ENCODE data around the gene VCL. TPM values are rescaled to one million over a fixed set of nuclear protein-coding genes. Genes with fewer than 3 reads are reported as not detected.

VCL gene
- total RNA-seq, 1 experiment from 2014 or later, result 106 TPM

DNA sequence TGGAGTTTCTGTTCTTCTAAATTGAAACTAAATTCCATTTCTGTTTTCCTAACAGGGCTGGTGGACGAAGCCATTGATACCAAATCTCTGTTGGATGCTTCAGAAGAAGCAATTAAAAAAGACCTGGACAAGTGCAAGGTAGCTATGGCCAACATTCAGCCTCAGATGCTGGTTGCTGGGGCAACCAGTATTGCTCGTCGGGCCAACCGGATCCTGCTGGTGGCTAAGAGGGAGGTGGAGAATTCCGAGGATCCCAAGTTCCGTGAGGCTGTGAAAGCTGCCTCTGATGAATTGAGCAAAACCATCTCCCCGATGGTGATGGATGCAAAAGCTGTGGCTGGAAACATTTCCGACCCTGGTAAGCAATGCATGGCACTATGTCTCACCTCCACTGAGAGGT lies 107.1 kb downstream of the VCL start (continued):
- TF ChIP-seq POLR2AphosphoS5 (IDR thresholded peaks at IDR 0.05; ENCODE audit: low read depth, low read length) (no peak), SRF (IDR thresholded peaks at IDR 0.05; ENCODE audit: low read depth) (no peak), SP1 (IDR thresholded peaks at IDR 0.05; ENCODE audit: low read depth) (no peak), RAD21 (IDR thresholded peaks at IDR 0.05; ENCODE audit: low read depth) (no peak), FOSL1 (IDR thresholded peaks at IDR 0.05; ENCODE audit: low read depth) (no peak), YY1 (IDR thresholded peaks at IDR 0.05; ENCODE audit: extremely low read depth, insufficient replicate concordance, low read depth, low read length) (no peak)

DNA sequence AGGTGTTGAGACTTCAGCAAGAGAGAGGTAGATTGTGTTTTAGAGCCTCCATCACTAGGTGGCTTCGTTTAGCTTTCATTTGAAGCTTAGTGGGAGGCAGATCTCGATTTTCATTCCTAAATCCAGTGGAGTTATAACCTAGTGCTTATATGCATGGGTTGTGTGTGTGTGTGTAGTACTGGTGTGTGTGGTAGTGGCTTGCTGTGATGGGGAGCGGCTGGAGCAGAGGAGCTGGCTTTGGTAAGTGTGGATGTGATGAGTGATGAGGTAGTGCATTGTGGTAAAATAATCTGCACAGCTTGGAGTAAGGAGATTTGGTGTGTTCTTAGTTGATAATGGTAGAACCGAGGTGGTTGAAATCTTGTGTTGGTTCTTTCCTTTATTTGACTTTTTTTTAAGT lies 109.5 kb downstream of the VCL start:
- ATAC-seq, result no peak
- H3K9me3 ChIP-seq (ENCODE audit: control insufficient read depth in 1 of 2, insufficient read depth in 1 of 2, low read depth in 1 of 2, low read length in 2 of 2), result no peaks in the 10 kb centered on the region
- no peaks in the 10 kb centered on the region for H3K9me2 ChIP-seq (ENCODE audit: insufficient read depth)
- no peak for DNase-seq (ENCODE audit: low read depth, low spot score)
- intact Hi-C loops (cut with micrococcal nuclease), result no loop called here
- TF ChIP-seq JUND (IDR thresholded peaks at IDR 0.05), result no peak
- TF ChIP-seq RAD21 (IDR thresholded peaks at IDR 0.05; ENCODE audit: low read depth), result 0 out of 2 replicates have a peak, but pooled peaks have one; percentile 5
- CTCF ChIA-PET, result no interaction called here
- no peak overlapping the region for H3K4me2 ChIP-seq (ENCODE audit: low read length)
- H3K27me3 ChIP-seq (ENCODE audit: insufficient read depth, low read length), result no peaks in the 10 kb centered on the region
- RAD21 ChIA-PET (ENCODE audit: low non-redundant PET in 1 of 2, low total read pairs in 2 of 2, uncharacterized antibody in 2 of 2, unreplicated experiment in 2 of 2), result interaction anchor here in 1 of 2 experiments (0.6 kb wide), 1 partner anchor 131 kb away, joined by 3 read pairs; no protein-coding TSS in a partner anchor
- no TSS peak for BruUV-seq (replicated peaks)
- H3K36me3 ChIP-seq (ENCODE audit: control insufficient read depth in 1 of 2, insufficient read depth in 2 of 2, low read length in 2 of 2), result peaks cover 44 to 77% of the 10 kb centered on the region in 2 experiments
- peaks cover 24% of the 10 kb centered on the region; the same call in 1 of the 2 replicates for H3K79me2 ChIP-seq (ENCODE audit: insufficient read depth, low read length)
- no peak overlapping the region for H3K9ac ChIP-seq (ENCODE audit: low read length)
- no peaks in the 10 kb centered on the region for H3K4me1 ChIP-seq (ENCODE audit: control insufficient read depth in 1 of 2, insufficient read depth in 2 of 2, low read length in 2 of 2)
- no peak overlapping the region for H2AFZ ChIP-seq (ENCODE audit: low read depth, low read length, poor library complexity, severe bottlenecking)
- H3K27ac ChIP-seq (ENCODE audit: low read depth, low read length), result no peak overlapping the region
- no peak overlapping the region for H3K4me3 ChIP-seq (replicated peaks in 1 of 2; ENCODE audit: low read depth in 1 of 2, low read length in 2 of 2)
- POLR2A ChIA-PET, result no interaction called here
- H4K20me1 ChIP-seq (ENCODE audit: insufficient read depth), result peaks cover 6% of the 10 kb centered on the region; the same call in 1 of the 2 replicates

DNA sequence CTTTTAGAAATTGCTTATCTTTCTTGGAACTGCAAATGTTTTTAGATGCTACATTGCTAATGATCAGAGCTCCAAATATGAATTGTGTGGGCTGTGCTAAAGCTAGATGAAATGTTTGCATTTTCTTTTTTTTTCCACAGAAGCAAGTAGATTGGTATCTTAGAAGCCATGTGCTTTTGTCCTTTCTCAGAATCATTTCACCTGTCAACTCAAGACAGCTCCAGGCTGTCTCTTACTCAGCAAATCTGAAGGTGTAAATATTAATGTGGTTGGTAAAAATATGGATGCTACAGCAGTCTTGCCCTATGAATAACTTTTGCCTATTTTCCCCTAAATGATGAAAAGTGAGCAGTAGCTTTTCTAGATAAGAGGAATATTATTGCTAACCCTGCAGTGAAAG lies 111.5 kb downstream of the VCL start:
- Histone ChIP-seq H3K9ac (ENCODE audit: low read length) (no peak overlapping the region), H3K9me2 (ENCODE audit: insufficient read depth) (no peaks in the 10 kb centered on the region), H3K36me3 (ENCODE audit: control insufficient read depth in 1 of 2, insufficient read depth in 2 of 2, low read length in 2 of 2) (peaks cover 59 to 88% of the 10 kb centered on the region in 2 experiments), H3K4me1 (ENCODE audit: control insufficient read depth in 1 of 2, insufficient read depth in 2 of 2, low read length in 2 of 2) (no peaks in the 10 kb centered on the region), H3K9me3 (ENCODE audit: control insufficient read depth in 1 of 2, insufficient read depth in 1 of 2, low read depth in 1 of 2, low read length in 2 of 2) (no peaks in the 10 kb centered on the region), H2AFZ (ENCODE audit: low read depth, low read length, poor library complexity, severe bottlenecking) (no peak overlapping the region), H3K4me3 (replicated peaks in 1 of 2; ENCODE audit: low read depth in 1 of 2, low read length in 2 of 2) (no peak overlapping the region), H3K79me2 (ENCODE audit: insufficient read depth, low read length) (peaks cover 24% of the 10 kb centered on the region; the same call in 1 of the 2 replicates), H4K20me1 (ENCODE audit: insufficient read depth) (no peaks in the 10 kb centered on the region), H3K27me3 (ENCODE audit: insufficient read depth, low read length) (no peaks in the 10 kb centered on the region), H3K27ac (ENCODE audit: low read depth, low read length) (no peak overlapping the region), H3K4me2 (ENCODE audit: low read length) (no peak overlapping the region)
- ChIA-PET POLR2A (no interaction called here), RAD21 (ENCODE audit: low non-redundant PET in 1 of 2, low total read pairs in 2 of 2, uncharacterized antibody in 2 of 2, unreplicated experiment in 2 of 2) (no interaction called here), CTCF (interaction anchor here (1.2 kb wide), 2 partner anchors 28 to 222 kb away, joined by 3 to 5 read pairs; no protein-coding TSS in a partner anchor)
- BruUV-seq (replicated peaks), result TSS peak; percentile 18
- DNase-seq (ENCODE audit: low read depth, low spot score), result no peak
- intact Hi-C loops (cut with micrococcal nuclease), result no loop called here
- ATAC-seq, result no peak
- no peak for TF ChIP-seq EZH2 (IDR thresholded peaks at IDR 0.05)
- no peak for TF ChIP-seq CEBPB (IDR thresholded peaks at IDR 0.05; ENCODE audit: low read depth)
- TF ChIP-seq, protein P1, sequence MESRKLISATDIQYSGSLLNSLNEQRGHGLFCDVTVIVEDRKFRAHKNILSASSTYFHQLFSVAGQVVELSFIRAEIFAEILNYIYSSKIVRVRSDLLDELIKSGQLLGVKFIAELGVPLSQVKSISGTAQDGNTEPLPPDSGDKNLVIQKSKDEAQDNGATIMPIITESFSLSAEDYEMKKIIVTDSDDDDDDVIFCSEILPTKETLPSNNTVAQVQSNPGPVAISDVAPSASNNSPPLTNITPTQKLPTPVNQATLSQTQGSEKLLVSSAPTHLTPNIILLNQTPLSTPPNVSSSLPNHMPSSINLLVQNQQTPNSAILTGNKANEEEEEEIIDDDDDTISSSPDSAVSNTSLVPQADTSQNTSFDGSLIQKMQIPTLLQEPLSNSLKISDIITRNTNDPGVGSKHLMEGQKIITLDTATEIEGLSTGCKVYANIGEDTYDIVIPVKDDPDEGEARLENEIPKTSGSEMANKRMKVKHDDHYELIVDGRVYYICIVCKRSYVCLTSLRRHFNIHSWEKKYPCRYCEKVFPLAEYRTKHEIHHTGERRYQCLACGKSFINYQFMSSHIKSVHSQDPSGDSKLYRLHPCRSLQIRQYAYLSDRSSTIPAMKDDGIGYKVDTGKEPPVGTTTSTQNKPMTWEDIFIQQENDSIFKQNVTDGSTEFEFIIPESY (IDR thresholded peaks at IDR 0.05; ENCODE audit: extremely low read depth, insufficient replicate concordance, low read length), result no peak
- TF ChIP-seq YY1 (IDR thresholded peaks at IDR 0.05; ENCODE audit: extremely low read depth, insufficient replicate concordance, low read depth, low read length), result no peak
- no peak for TF ChIP-seq CBX3 (IDR thresholded peaks at IDR 0.05; ENCODE audit: low read depth)
- TF ChIP-seq ZNF274 (IDR thresholded peaks at IDR 0.05; ENCODE audit: low read depth, low read length), result no peak
- TF ChIP-seq, protein P2, sequence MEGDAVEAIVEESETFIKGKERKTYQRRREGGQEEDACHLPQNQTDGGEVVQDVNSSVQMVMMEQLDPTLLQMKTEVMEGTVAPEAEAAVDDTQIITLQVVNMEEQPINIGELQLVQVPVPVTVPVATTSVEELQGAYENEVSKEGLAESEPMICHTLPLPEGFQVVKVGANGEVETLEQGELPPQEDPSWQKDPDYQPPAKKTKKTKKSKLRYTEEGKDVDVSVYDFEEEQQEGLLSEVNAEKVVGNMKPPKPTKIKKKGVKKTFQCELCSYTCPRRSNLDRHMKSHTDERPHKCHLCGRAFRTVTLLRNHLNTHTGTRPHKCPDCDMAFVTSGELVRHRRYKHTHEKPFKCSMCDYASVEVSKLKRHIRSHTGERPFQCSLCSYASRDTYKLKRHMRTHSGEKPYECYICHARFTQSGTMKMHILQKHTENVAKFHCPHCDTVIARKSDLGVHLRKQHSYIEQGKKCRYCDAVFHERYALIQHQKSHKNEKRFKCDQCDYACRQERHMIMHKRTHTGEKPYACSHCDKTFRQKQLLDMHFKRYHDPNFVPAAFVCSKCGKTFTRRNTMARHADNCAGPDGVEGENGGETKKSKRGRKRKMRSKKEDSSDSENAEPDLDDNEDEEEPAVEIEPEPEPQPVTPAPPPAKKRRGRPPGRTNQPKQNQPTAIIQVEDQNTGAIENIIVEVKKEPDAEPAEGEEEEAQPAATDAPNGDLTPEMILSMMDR (IDR thresholded peaks at IDR 0.05 in 2 of 3, conservative IDR thresholded peaks at IDR 0.05 in 1 of 3; ENCODE audit: borderline replicate concordance in 1 of 3, insufficient read depth in 1 of 3, low read depth in 2 of 3, low read length in 2 of 3), result no peak
- no peak for TF ChIP-seq RAD21 (IDR thresholded peaks at IDR 0.05; ENCODE audit: low read depth)
- TF ChIP-seq ELF1 (IDR thresholded peaks at IDR 0.05; ENCODE audit: borderline replicate concordance, low read depth), result no peak
- TF ChIP-seq FOSL1 (IDR thresholded peaks at IDR 0.05; ENCODE audit: low read depth), result no peak
- TF ChIP-seq POLR2A (IDR thresholded peaks at IDR 0.05; ENCODE audit: borderline replicate concordance, extremely low read depth, insufficient read depth, insufficient read length), result no peak
- no peak for TF ChIP-seq SP1 (IDR thresholded peaks at IDR 0.05; ENCODE audit: low read depth)
- no peak for TF ChIP-seq POLR2AphosphoS5 (IDR thresholded peaks at IDR 0.05; ENCODE audit: low read depth, low read length)
- TF ChIP-seq SRF (IDR thresholded peaks at IDR 0.05; ENCODE audit: low read depth), result no peak

Data from HCT116 (cell line).